HG03342 (cell line): Measurements from ENCODE around the gene CAND2.
"Not testable (repeated sequence)": the region's sequence is repeated elsewhere in the genome, so short reads cannot be mapped to it uniquely, and the experiment has no call there.

Experiments used
- ATAC-seq: cut with Tn5 transposase; IDR thresholded peaks from one replicate; pipeline ENCODE4 v1.9.1; 2021; ENCODE audit warnings: mild to moderate bottlenecking, moderate library complexity; ENCODE audit not compliant: unreplicated experiment

Gene CAND2

GRCh38 chr3:12852201-12852600, 55.7 kb downstream of the CAND2 start:
- no peak for ATAC-seq

- not testable (repeated sequence) for ATAC-seq
Observed at GRCh38 chr3:12853847-12854246, 57.4 kb downstream of the CAND2 start.

GRCh38 chr3:12854565-12854964, 58.1 kb downstream of the CAND2 start:
- no peak for ATAC-seq

GRCh38 chr3:12856626-12857025, 60.1 kb downstream of the CAND2 start:
- ATAC-seq: no peak

- ATAC-seq: no peak
Observed at GRCh38 chr3:12859840-12860239, 63.4 kb downstream of the CAND2 start.

- no peak for ATAC-seq
Observed at GRCh38 chr3:12861611-12862010, 65.1 kb downstream of the CAND2 start.

- ATAC-seq: no peak
Observed at GRCh38 chr3:12862387-12862786, 65.9 kb downstream of the CAND2 start.

- ATAC-seq: no peak
Observed at GRCh38 chr3:12865271-12865670, 68.8 kb downstream of the CAND2 start.

GRCh38 chr3:12866836-12867235, 70.4 kb downstream of the CAND2 start:
- ATAC-seq: no peak

- ATAC-seq: peak; percentile 64
Observed at GRCh38 chr3:12868039-12869034, 71.9 kb downstream of the CAND2 start.

- peak; percentile 54 for ATAC-seq
Observed at GRCh38 chr3:12869035-12869621, 72.6 kb downstream of the CAND2 start.

- no peak for ATAC-seq
Observed at GRCh38 chr3:12870942-12871341, 74.5 kb downstream of the CAND2 start.

GRCh38 chr3:12871404-12871983, 75.0 kb downstream of the CAND2 start:
- ATAC-seq: no peak

GRCh38 chr3:12875857-12876836, 79.7 kb downstream of the CAND2 start:
- ATAC-seq: no peak

GRCh38 chr3:12877040-12877439, 80.6 kb downstream of the CAND2 start:
- ATAC-seq: no peak

- ATAC-seq: no peak
Observed at GRCh38 chr3:12878141-12878574, 81.7 kb downstream of the CAND2 start.

GRCh38 chr3:12878758-12879157, 82.3 kb downstream of the CAND2 start:
- ATAC-seq: not testable (repeated sequence)

- ATAC-seq: no peak
Observed at GRCh38 chr3:12879191-12879815, 82.8 kb downstream of the CAND2 start.

GRCh38 chr3:12881858-12882257, 85.4 kb downstream of the CAND2 start:
- ATAC-seq: not testable (repeated sequence)
